ENCODE data around the gene KIZ.

- TF ChIP-seq CTCF (IDR thresholded peaks at IDR 0.05) = no peak
- TF ChIP-seq POLR2A (IDR thresholded peaks at IDR 0.05) = no peak
These were observed 139.6 kb downstream of the KIZ start for GRCh38 chr20:21265261-21266190.
